Right lobe of liver (tissue), 4 donors: ENCODE data around the gene LPA.

Experiments
- CTCF ChIP-seq, 4 donors: fragments of 200-600 bp in 3 of 4; fragments of 450-650 bp in 1 of 4; IDR thresholded peaks; one replicate each; pipeline versions ENCODE4 v1.5.1 to v1.8.0; 2016 to 2022; ENCODE audit warnings: antibody characterized with exemption in 4 of 4, mild to moderate bottlenecking in 2 of 4
- POLR2A ChIP-seq: fragments of 450-650 bp; IDR thresholded peaks from one replicate; pipeline ENCODE4 v1.6.1; 2017; ENCODE audit warnings: antibody characterized with exemption, mild to moderate bottlenecking
- donor health status: DM: no; HTN: no; CAD: no.
- donor health status: DM: no; HTN: no; CAD: no.
- donor health status: DM: no; HTN: yes; CAD: no.

DNA sequence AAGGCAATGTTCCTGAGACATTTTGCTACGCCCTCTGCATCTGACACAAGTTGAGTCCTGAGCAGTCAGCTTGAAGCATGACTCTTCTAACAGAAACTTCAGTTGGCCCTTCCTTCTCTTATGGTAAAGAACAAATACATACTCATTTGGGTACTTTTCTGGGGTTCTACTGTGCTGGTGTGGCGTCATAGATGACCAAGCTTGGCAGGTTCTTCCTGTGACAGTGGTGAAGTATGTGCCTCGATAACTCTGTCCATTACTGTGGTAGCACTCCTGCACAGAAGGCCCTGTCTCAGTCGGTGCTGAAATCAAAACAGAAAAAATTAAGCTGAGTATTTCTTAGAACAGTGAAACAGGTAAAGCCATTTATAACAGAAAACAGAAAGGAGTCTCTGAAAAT, 163.4 kb downstream of the LPA start:
- TF ChIP-seq CTCF (IDR thresholded peaks at IDR 0.05) (no peak), POLR2A (no peak)
